ENCODE data around the gene MCFD2. TPM values are rescaled to one million over a fixed set of nuclear protein-coding genes. Genes with fewer than 3 reads are reported as not detected.

MCFD2 gene
- total RNA-seq, 1 donor from 2014 or later = 161 TPM

- DNase-seq (ENCODE audit: low read depth) = no peak
- H3K4me3 Mint-ChIP-seq (ENCODE audit: unreplicated experiment) = peak overlapping the region; percentile 22
These were observed 42.6 kb downstream of the MCFD2 start for GRCh38 chr2:46872902-46873603.

GRCh38 chr2:46871976-46872381, 43.6 kb downstream of the MCFD2 start:
- H3K27me3 ChIP-seq (ENCODE audit: insufficient read depth, low read length) = no peaks in the 10 kb centered on the region
- no peak for DNase-seq (ENCODE audit: low read depth)
- H3K36me3 Mint-ChIP-seq (ENCODE audit: low read depth, unreplicated experiment) = peaks cover 2% of the 10 kb centered on the region
- no peak overlapping the region for H3K9ac ChIP-seq (ENCODE audit: low read length)
- H3K4me3 ChIP-seq (ENCODE audit: insufficient read depth, low read depth, low read length) = no peak overlapping the region
- no peaks in the 10 kb centered on the region for H3K36me3 ChIP-seq (ENCODE audit: insufficient read depth, low read length)
- H3K4me2 ChIP-seq (ENCODE audit: low read length) = no peak overlapping the region
- H3K27me3 Mint-ChIP-seq (ENCODE audit: low read depth, unreplicated experiment) = peaks cover 4% of the 10 kb centered on the region
- no peak overlapping the region for H2AFZ ChIP-seq (ENCODE audit: low read depth, low read length)
- H3K27ac ChIP-seq (ENCODE audit: low read depth, low read length) = no peak overlapping the region
- no peak for FAIRE-seq
- H3K27ac Mint-ChIP-seq (ENCODE audit: unreplicated experiment) = no peak overlapping the region
- no peaks in the 10 kb centered on the region for H3K79me2 ChIP-seq (ENCODE audit: insufficient read depth, low read length)
- TF ChIP-seq CTCF (IDR thresholded peaks at IDR 0.05; ENCODE audit: insufficient read depth, low read depth, low read length) (no peak), EZH2 (IDR thresholded peaks at IDR 0.05; ENCODE audit: insufficient read depth, low read length) (no peak)
- H3K4me3 Mint-ChIP-seq (ENCODE audit: unreplicated experiment) = no peak overlapping the region
- H3K4me1 Mint-ChIP-seq (ENCODE audit: low read depth, unreplicated experiment) = peaks cover 33% of the 10 kb centered on the region
- no peaks in the 10 kb centered on the region for H4K20me1 ChIP-seq (ENCODE audit: insufficient read depth, low read length)
- no peaks in the 10 kb centered on the region for H3K9me3 ChIP-seq (ENCODE audit: insufficient read depth, low read depth, low read length)
- H3K9me3 Mint-ChIP-seq (ENCODE audit: unreplicated experiment) = no peaks in the 10 kb centered on the region
- H3K4me1 ChIP-seq (ENCODE audit: insufficient read depth, low read length) = peaks cover 27% of the 10 kb centered on the region

More at GRCh38 chr2:46872902-46873603, 42.6 kb downstream of the MCFD2 start:
- no peaks in the 10 kb centered on the region for H3K9me3 Mint-ChIP-seq (ENCODE audit: unreplicated experiment)
- H3K27ac Mint-ChIP-seq (ENCODE audit: unreplicated experiment) = peak overlapping the region; percentile 50
- TF ChIP-seq EZH2 (IDR thresholded peaks at IDR 0.05; ENCODE audit: insufficient read depth, low read length) (no peak), CTCF (IDR thresholded peaks at IDR 0.05; ENCODE audit: insufficient read depth, low read depth, low read length) (no peak)
- Histone ChIP-seq H3K79me2 (ENCODE audit: insufficient read depth, low read length) (no peaks in the 10 kb centered on the region), H3K4me3 (ENCODE audit: insufficient read depth, low read depth, low read length) (no peak overlapping the region), H3K9ac (ENCODE audit: low read length) (peak overlapping the region; percentile 40), H3K4me1 (ENCODE audit: insufficient read depth, low read length) (peaks cover 31% of the 10 kb centered on the region), H3K9me3 (ENCODE audit: insufficient read depth, low read depth, low read length) (no peaks in the 10 kb centered on the region), H4K20me1 (ENCODE audit: insufficient read depth, low read length) (no peaks in the 10 kb centered on the region), H3K27ac (ENCODE audit: low read depth, low read length) (peak overlapping the region; percentile 84), H3K4me2 (ENCODE audit: low read length) (peak overlapping the region; percentile 47), H3K27me3 (ENCODE audit: insufficient read depth, low read length) (no peaks in the 10 kb centered on the region), H3K36me3 (ENCODE audit: insufficient read depth, low read length) (no peaks in the 10 kb centered on the region), H2AFZ (ENCODE audit: low read depth, low read length) (peak overlapping the region; percentile 12)
- peaks cover 33% of the 10 kb centered on the region for H3K4me1 Mint-ChIP-seq (ENCODE audit: low read depth, unreplicated experiment)
- H3K27me3 Mint-ChIP-seq (ENCODE audit: low read depth, unreplicated experiment) = peaks cover 2% of the 10 kb centered on the region
- peaks cover under 1% of the 10 kb centered on the region for H3K36me3 Mint-ChIP-seq (ENCODE audit: low read depth, unreplicated experiment)
- no peak for FAIRE-seq

All from astrocyte (in vitro differentiated cells and primary cell).